Measurements from ENCODE around the gene WWC2. TPM values are rescaled to one million over a fixed set of nuclear protein-coding genes. Genes with fewer than 3 reads are reported as not detected.

The WWC2 gene
- total RNA-seq, 2 experiments from 2014 or later: not detected

DNA sequence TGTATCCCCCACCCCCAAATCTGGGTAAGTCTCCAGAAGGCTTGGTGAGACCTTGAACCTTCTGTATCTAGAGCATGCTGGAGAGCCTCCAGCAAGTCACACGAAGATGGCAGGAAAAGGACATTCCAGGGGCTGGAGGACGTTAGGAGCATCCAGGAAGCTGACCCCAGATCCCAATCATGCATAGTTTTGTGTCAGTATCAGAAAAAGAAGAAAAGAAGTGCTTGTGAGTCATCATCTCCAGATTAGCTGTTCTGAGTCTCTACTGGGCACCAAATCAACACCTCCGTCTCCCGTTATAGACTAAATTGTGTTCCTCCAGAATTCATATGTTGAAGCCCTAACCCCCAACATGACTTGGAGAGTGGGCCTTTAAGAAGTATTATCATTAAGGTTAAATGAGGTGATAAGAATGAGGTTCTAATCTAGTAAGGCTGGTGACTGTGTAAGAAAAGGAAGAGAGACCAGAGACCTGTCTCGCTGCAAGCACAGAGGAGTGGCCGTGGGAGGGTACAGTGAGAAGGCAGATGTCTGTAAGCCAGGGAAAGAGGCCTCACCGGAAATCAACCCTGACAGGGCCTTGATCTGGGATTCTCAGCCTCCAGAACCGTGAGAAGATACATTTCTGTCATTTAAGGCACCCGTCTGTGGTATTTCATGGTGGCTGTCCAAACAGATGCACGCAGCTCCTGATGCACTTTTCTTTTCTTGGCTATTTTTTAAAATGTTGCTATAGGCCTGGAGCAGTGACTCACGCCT is 261.3 kb downstream of the WWC2 start:
- H3K4me2 ChIP-seq (ENCODE audit: low read length): no peak overlapping the region
- no peak overlapping the region for H2AFZ ChIP-seq (ENCODE audit: low read length)
- no peaks in the 10 kb centered on the region for H3K4me1 ChIP-seq (ENCODE audit: insufficient read depth, low read length, poor library complexity, severe bottlenecking)
- no TSS peak for BruUV-seq (replicated peaks)
- no peaks in the 10 kb centered on the region for H4K20me1 ChIP-seq (ENCODE audit: insufficient read depth, low read length)
- POLR2A ChIA-PET: no interaction called here
- no peak overlapping the region for H3K27ac ChIP-seq (ENCODE audit: low read depth, low read length, poor library complexity, severe bottlenecking)
- intact Hi-C loops (cut with micrococcal nuclease; ENCODE audit: unreplicated experiment): no loop called here
- no peaks in the 10 kb centered on the region for H3K36me3 ChIP-seq (ENCODE audit: insufficient read depth, low read length)
- no peaks in the 10 kb centered on the region for H3K9me3 ChIP-seq (ENCODE audit: low read length)
- H3K4me3 ChIP-seq (ENCODE audit: low read depth, low read length, poor library complexity, severe bottlenecking): no peak overlapping the region
- no peaks in the 10 kb centered on the region for H3K79me2 ChIP-seq (ENCODE audit: insufficient read depth, low read depth, low read length)
- no peaks in the 10 kb centered on the region for H3K9me2 ChIP-seq (ENCODE audit: insufficient read depth, low read length)
- no peak for TF ChIP-seq EZH2phosphoT487 (IDR thresholded peaks at IDR 0.05; ENCODE audit: borderline replicate concordance, low read depth, low read length)
- TF ChIP-seq, protein P1, sequence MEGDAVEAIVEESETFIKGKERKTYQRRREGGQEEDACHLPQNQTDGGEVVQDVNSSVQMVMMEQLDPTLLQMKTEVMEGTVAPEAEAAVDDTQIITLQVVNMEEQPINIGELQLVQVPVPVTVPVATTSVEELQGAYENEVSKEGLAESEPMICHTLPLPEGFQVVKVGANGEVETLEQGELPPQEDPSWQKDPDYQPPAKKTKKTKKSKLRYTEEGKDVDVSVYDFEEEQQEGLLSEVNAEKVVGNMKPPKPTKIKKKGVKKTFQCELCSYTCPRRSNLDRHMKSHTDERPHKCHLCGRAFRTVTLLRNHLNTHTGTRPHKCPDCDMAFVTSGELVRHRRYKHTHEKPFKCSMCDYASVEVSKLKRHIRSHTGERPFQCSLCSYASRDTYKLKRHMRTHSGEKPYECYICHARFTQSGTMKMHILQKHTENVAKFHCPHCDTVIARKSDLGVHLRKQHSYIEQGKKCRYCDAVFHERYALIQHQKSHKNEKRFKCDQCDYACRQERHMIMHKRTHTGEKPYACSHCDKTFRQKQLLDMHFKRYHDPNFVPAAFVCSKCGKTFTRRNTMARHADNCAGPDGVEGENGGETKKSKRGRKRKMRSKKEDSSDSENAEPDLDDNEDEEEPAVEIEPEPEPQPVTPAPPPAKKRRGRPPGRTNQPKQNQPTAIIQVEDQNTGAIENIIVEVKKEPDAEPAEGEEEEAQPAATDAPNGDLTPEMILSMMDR (conservative IDR thresholded peaks at IDR 0.05; ENCODE audit: low read length): no peak
- CTCF ChIA-PET (ENCODE audit: unreplicated experiment): no interaction called here
- DNase-seq (ENCODE audit: low spot score): no peak

DNA sequence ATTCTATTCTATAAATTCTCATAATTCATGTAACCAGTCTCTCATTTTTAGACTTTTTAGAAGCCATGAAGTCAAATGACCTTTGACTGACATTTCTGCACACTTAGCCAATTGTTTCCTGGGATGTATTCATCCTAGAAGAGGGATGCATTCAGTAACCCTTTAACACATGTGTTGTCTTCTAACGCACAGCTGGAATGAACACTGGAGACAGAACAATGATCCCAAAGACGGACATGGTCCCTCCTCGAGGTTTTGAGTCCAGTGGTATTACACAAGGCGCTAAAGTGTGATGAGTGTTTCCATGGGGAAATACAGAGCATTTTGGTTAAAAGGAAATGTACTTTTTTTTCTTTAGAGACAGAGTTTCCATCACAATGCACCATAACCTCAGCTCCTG is 263.0 kb downstream of the WWC2 start:
- no peaks in the 10 kb centered on the region for H4K20me1 ChIP-seq (ENCODE audit: insufficient read depth, low read length)
- ChIA-PET POLR2A (interaction anchor here (1.3 kb wide), 1 partner anchor 10 kb away, joined by 4 read pairs; no protein-coding TSS in a partner anchor), CTCF (ENCODE audit: unreplicated experiment) (no interaction called here)
- no peaks in the 10 kb centered on the region for H3K79me2 ChIP-seq (ENCODE audit: insufficient read depth, low read depth, low read length)
- no peak overlapping the region for H2AFZ ChIP-seq (ENCODE audit: low read length)
- H3K9me3 ChIP-seq (ENCODE audit: low read length): no peaks in the 10 kb centered on the region
- H3K9me2 ChIP-seq (ENCODE audit: insufficient read depth, low read length): no peaks in the 10 kb centered on the region
- H3K4me3 ChIP-seq (ENCODE audit: low read depth, low read length, poor library complexity, severe bottlenecking): no peak overlapping the region
- no peaks in the 10 kb centered on the region for H3K4me1 ChIP-seq (ENCODE audit: insufficient read depth, low read length, poor library complexity, severe bottlenecking)
- BruUV-seq (replicated peaks): no TSS peak
- H3K27ac ChIP-seq (ENCODE audit: low read depth, low read length, poor library complexity, severe bottlenecking): no peak overlapping the region
- no peak for TF ChIP-seq EZH2phosphoT487 (IDR thresholded peaks at IDR 0.05; ENCODE audit: borderline replicate concordance, low read depth, low read length)
- TF ChIP-seq, protein P1 (conservative IDR thresholded peaks at IDR 0.05; ENCODE audit: low read length): no peak
- no peak overlapping the region for H3K4me2 ChIP-seq (ENCODE audit: low read length)
- no peak for DNase-seq (ENCODE audit: low spot score)
- H3K36me3 ChIP-seq (ENCODE audit: insufficient read depth, low read length): no peaks in the 10 kb centered on the region
- intact Hi-C loops (cut with micrococcal nuclease; ENCODE audit: unreplicated experiment): no loop called here

DNA sequence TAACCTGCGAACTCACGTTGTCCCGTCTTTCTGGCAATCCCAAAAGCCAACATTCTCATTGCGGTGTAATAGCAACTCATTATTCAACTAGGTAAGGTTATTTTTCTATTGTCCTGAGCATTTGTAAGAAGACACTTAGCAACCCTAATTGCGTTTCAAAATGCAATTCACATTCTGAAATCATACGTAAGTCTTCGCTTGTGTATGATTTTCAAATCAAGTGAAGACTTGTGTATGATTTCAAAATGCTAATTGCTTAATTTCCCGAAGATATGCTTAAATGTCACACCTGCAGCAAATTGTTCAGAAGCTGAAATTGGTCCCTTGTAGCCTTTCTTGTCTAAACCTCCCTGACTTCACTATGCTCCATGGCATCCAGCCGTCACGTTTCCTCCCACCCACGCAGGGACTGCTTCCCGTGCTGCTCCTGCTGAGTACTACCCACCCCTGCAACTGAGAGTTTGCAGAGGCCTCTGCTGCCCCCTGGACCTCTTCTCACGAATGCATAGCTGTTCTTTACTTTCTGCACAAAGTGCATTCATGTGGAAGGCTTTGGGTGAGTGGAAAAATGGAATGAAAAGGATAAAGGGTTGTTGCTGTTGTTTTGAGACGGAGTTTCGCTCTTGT is 264.0 kb downstream of the WWC2 start:
- H4K20me1 ChIP-seq (ENCODE audit: insufficient read depth, low read length): no peaks in the 10 kb centered on the region
- H2AFZ ChIP-seq (ENCODE audit: low read length): no peak overlapping the region
- H3K4me3 ChIP-seq (ENCODE audit: low read depth, low read length, poor library complexity, severe bottlenecking): no peak overlapping the region
- no TSS peak for BruUV-seq (replicated peaks)
- no peak for TF ChIP-seq EZH2phosphoT487 (IDR thresholded peaks at IDR 0.05; ENCODE audit: borderline replicate concordance, low read depth, low read length)
- TF ChIP-seq, protein P1 (conservative IDR thresholded peaks at IDR 0.05; ENCODE audit: low read length): no peak
- no peak overlapping the region for H3K4me2 ChIP-seq (ENCODE audit: low read length)
- no peaks in the 10 kb centered on the region for H3K9me3 ChIP-seq (ENCODE audit: low read length)
- no peaks in the 10 kb centered on the region for H3K9me2 ChIP-seq (ENCODE audit: insufficient read depth, low read length)
- no peaks in the 10 kb centered on the region for H3K36me3 ChIP-seq (ENCODE audit: insufficient read depth, low read length)
- CTCF ChIA-PET (ENCODE audit: unreplicated experiment): no interaction called here
- POLR2A ChIA-PET: no interaction called here
- H3K79me2 ChIP-seq (ENCODE audit: insufficient read depth, low read depth, low read length): no peaks in the 10 kb centered on the region
- H3K4me1 ChIP-seq (ENCODE audit: insufficient read depth, low read length, poor library complexity, severe bottlenecking): no peaks in the 10 kb centered on the region
- intact Hi-C loops (cut with micrococcal nuclease; ENCODE audit: unreplicated experiment): no loop called here
- no peak overlapping the region for H3K27ac ChIP-seq (ENCODE audit: low read depth, low read length, poor library complexity, severe bottlenecking)
- no peak for DNase-seq (ENCODE audit: low spot score)
